CD14-positive monocyte (primary cell): Measurements from ENCODE around the gene SULF2. TPM values are rescaled to one million over a fixed set of nuclear protein-coding genes. Genes with fewer than 3 reads are reported as not detected.

Source experiments
- DNase-seq, 3 donors: peaks; one replicate each; pipeline ENCODE4 v3.0.0-alpha.2; 2011 to 2022
- H2AFZ ChIP-seq: 2 replicates; pipeline ENCODE4 v1.6.0; 2012; ENCODE audit warnings: mild to moderate bottlenecking, low read depth, low read length, inconsistent platforms; ENCODE audit not compliant: insufficient read depth, poor library complexity, severe bottlenecking
- H3K27ac ChIP-seq, 2 donors: 1 replicate in 1 of 2; 2 replicates in 1 of 2; pipeline ENCODE4 v1.5.1; 2012 to 2013; ENCODE audit warnings: low read length in 2 of 2, control low read depth in 1 of 2, inconsistent platforms in 1 of 2, low read depth in 1 of 2, mild to moderate bottlenecking in 1 of 2
- H3K27me3 ChIP-seq, 2 donors: one replicate each; pipeline versions ENCODE4 v1.6.0 to v1.6.1; 2011 to 2013; ENCODE audit warnings: low read length in 2 of 2; ENCODE audit not compliant: control insufficient read depth in 2 of 2, insufficient read depth in 2 of 2
- H3K36me3 ChIP-seq, 2 donors: replicated peaks in 1 of 2; 1 replicate in 1 of 2; 2 replicates in 1 of 2; pipeline versions ENCODE4 v1.5.1 to v1.6.1; 2012 to 2013; ENCODE audit warnings: low read length in 2 of 2, control low read depth in 1 of 2, inconsistent platforms in 1 of 2, mild to moderate bottlenecking in 1 of 2; ENCODE audit not compliant: insufficient read depth in 2 of 2, control insufficient read depth in 1 of 2
- H3K4me1 ChIP-seq, 2 donors: 1 replicate in 1 of 2; 2 replicates in 1 of 2; pipeline versions ENCODE4 v1.5.1 to v1.6.1; 2012 to 2013; ENCODE audit warnings: low read length in 2 of 2, control low read depth in 1 of 2, inconsistent platforms in 1 of 2, mild to moderate bottlenecking in 1 of 2, moderate library complexity in 1 of 2; ENCODE audit not compliant: insufficient read depth in 2 of 2, control insufficient read depth in 1 of 2
- H3K4me2 ChIP-seq: replicated peaks from 2 replicates; pipeline ENCODE3; 2012; ENCODE audit warnings: low read length, moderate library complexity, mild to moderate bottlenecking; ENCODE audit not compliant: poor library complexity, severe bottlenecking; ENCODE audit errors: extremely low read depth
- H3K4me3 ChIP-seq, 3 experiments: fragments of 200-600 bp in 1 of 3; sonication (generic) in 1 of 3; replicated peaks in 1 of 3; 1 replicate in 2 of 3; 2 replicates in 1 of 3; pipeline ENCODE4 v1.5.1; 2011 to 2013; ENCODE audit warnings: low read length in 3 of 3, mild to moderate bottlenecking in 3 of 3, control low read depth in 2 of 3, low read depth in 2 of 3, inconsistent platforms in 1 of 3, moderate library complexity in 1 of 3
- H3K79me2 ChIP-seq: 2 replicates; pipeline ENCODE4 v1.6.0; 2012; ENCODE audit warnings: mild to moderate bottlenecking, control low read depth, inconsistent platforms, low read length, moderate library complexity; ENCODE audit not compliant: insufficient read depth
- H3K9ac ChIP-seq: 2 replicates; pipeline ENCODE4 v1.6.0; 2017; ENCODE audit warnings: low read length, mild to moderate bottlenecking; ENCODE audit not compliant: insufficient read depth, poor library complexity, severe bottlenecking
- H3K9me3 ChIP-seq, 2 donors: replicated peaks in 1 of 2; 1 replicate in 1 of 2; 2 replicates in 1 of 2; pipeline versions ENCODE4 v1.5.1 to v1.6.1; 2012 to 2013; ENCODE audit warnings: low read length in 2 of 2, control low read depth in 1 of 2; ENCODE audit not compliant: control insufficient read depth in 1 of 2, insufficient read depth in 1 of 2
- H4K20me1 ChIP-seq: 2 replicates; pipeline ENCODE4 v1.6.0; 2012; ENCODE audit warnings: mild to moderate bottlenecking, low read length, control low read depth, moderate library complexity; ENCODE audit not compliant: insufficient read depth
- H3K27ac Mint-ChIP-seq, 7 donors: one replicate each; pipeline ENCODE4 v1.8.0; 2020; ENCODE audit warnings: mild to moderate bottlenecking in 7 of 7, mixed read lengths in 7 of 7, moderate library complexity in 6 of 7, inconsistent platforms in 2 of 7
- H3K27me3 Mint-ChIP-seq, 3 donors: one replicate each; pipeline ENCODE4 v1.8.0; 2021 to 2022; ENCODE audit warnings: low read depth in 3 of 3, mild to moderate bottlenecking in 3 of 3, mixed read lengths in 3 of 3, moderate library complexity in 3 of 3, inconsistent platforms in 1 of 3
- H3K36me3 Mint-ChIP-seq, 2 donors: one replicate each; pipeline ENCODE4 v1.8.0; 2020; ENCODE audit warnings: mixed read lengths in 2 of 2, inconsistent platforms in 1 of 2, mild to moderate bottlenecking in 1 of 2
- H3K4me1 Mint-ChIP-seq: one replicate; pipeline ENCODE4 v1.8.0; 2020; ENCODE audit warnings: mild to moderate bottlenecking, mixed read lengths
- H3K4me3 Mint-ChIP-seq, 2 donors: one replicate each; pipeline ENCODE4 v1.8.0; 2020; ENCODE audit warnings: mild to moderate bottlenecking in 2 of 2, mixed read lengths in 2 of 2, moderate library complexity in 1 of 2
- H3K9me3 Mint-ChIP-seq, 7 donors: one replicate each; pipeline ENCODE4 v1.8.0; 2020 to 2022; ENCODE audit warnings: mixed read lengths in 7 of 7, mild to moderate bottlenecking in 6 of 7, moderate library complexity in 6 of 7, inconsistent platforms in 2 of 7
- WGBS: methylation state at CpG from one replicate; pipeline ENCODE4 v1.1.5; 2013; ENCODE audit warnings: missing lambda C conversion rate; ENCODE audit not compliant: insufficient coverage; 5-methylcytosine and 5-hydroxymethylcytosine counted together
- intact Hi-C, 2 donors: fragments of 100-400 bp; cut with micrococcal nuclease; formaldehyde crosslinking; loops; one replicate each; pipeline versions ENCODE4 v1.15.0 to v1.15.1; 2023
- polyA plus RNA-seq, 3 donors: library from polyadenylated mRNA; depleted of rRNA in 1 of 3; unstranded in 2 of 3; stranded (reverse) in 1 of 3; fragments of 300-500 nt in 2 of 3; fragments of >200 nt in 1 of 3; fragmentation: Illumina TruSeq in 2 of 3; gene quantifications; 1 replicate in 2 of 3; 2 replicates in 1 of 3; pipeline ENCODE4 v1.2.3, GENCODE V29; 2012 to 2021
- TF ChIP-seq, protein P1 (sequence below): fragments of 200-600 bp; IDR thresholded peaks from one replicate; pipeline ENCODE4 v1.8.0; 2022; ENCODE audit warnings: antibody characterized with exemption, mild to moderate bottlenecking

The SULF2 gene
- polyA plus RNA-seq, 3 donors, result 60.3 to 156 (median 75.5) TPM

DNA sequence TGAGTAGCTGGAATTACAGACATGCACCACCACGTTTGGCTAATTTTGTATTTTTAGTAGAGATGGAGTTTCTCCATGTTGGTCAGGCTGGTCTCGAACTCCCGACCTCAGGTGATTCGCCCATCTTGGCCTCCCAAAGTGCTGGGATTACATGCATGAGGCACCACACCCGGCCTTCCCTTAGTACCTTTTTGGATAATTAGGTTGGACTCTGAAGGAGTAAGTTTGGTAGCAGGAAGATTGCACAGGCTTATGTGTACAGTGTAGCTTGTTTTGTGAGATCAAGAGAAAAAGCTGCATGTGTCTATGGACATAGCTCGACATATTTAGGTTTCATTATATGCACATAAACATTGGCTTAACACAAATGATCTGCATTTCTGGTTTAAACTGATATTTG is 166.8 kb downstream of the SULF2 start:
- WGBS, result 100% methylated on average over 1 of the region's 6 CpGs
- Histone ChIP-seq H3K36me3 (peaks cover 10 to 19% of the 10 kb centered on the region in 2 donors), H3K4me2 (no peak overlapping the region), H3K9ac (no peak overlapping the region), H3K27me3 (no peaks in the 10 kb centered on the region), H3K27ac (no peak overlapping the region), H4K20me1 (peaks cover 96% of the 10 kb centered on the region), H3K4me3 (no peak overlapping the region), H2AFZ (no peak overlapping the region), H3K79me2 (peaks cover 56% of the 10 kb centered on the region), H3K9me3 (no peaks in the 10 kb centered on the region), H3K4me1 (no peaks in the 10 kb centered on the region)
- peaks cover 21 to 25% of the 10 kb centered on the region in 2 donors for H3K36me3 Mint-ChIP-seq
- H3K27ac Mint-ChIP-seq, result no peak overlapping the region
- H3K4me1 Mint-ChIP-seq, result no peaks in the 10 kb centered on the region
- DNase-seq, result no peak
- no peak overlapping the region for H3K4me3 Mint-ChIP-seq
- TF ChIP-seq, protein P1, sequence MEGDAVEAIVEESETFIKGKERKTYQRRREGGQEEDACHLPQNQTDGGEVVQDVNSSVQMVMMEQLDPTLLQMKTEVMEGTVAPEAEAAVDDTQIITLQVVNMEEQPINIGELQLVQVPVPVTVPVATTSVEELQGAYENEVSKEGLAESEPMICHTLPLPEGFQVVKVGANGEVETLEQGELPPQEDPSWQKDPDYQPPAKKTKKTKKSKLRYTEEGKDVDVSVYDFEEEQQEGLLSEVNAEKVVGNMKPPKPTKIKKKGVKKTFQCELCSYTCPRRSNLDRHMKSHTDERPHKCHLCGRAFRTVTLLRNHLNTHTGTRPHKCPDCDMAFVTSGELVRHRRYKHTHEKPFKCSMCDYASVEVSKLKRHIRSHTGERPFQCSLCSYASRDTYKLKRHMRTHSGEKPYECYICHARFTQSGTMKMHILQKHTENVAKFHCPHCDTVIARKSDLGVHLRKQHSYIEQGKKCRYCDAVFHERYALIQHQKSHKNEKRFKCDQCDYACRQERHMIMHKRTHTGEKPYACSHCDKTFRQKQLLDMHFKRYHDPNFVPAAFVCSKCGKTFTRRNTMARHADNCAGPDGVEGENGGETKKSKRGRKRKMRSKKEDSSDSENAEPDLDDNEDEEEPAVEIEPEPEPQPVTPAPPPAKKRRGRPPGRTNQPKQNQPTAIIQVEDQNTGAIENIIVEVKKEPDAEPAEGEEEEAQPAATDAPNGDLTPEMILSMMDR, result no peak
- no peaks in the 10 kb centered on the region for H3K27me3 Mint-ChIP-seq
- H3K9me3 Mint-ChIP-seq, result no peaks in the 10 kb centered on the region
- intact Hi-C loops, result loop anchor here in 1 of 2 donors (10.0 kb wide), 1 partner anchor 234 kb away; no protein-coding TSS in a partner anchor

DNA sequence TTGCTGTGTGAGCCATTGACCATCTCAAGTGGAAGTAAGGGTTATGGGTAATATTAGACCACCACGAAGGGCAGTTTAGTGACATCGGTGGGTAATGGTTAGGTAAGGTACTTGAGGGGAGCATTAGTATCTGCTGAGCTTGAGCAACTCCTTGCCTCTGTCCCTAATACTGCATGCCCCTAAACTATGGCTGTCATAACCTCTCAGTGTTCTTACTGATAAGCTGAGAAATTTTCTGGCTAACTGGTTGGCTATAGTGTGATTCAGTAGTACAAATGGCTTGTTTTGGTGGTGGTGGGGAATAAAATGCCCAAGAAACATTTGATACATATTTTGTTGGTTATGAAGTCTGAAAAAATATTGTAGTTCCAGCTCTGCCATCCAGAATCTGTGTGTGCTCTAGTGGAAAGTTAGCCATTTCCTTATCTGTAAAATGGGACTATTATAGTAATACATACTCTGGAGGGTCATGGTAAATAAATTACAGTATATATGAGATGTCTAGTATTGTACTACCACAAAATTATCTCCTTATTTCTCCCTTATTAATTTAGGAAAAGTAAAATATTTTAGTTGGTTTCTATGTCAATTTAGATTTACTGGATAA is 170.5 kb downstream of the SULF2 start:
- H3K27me3 ChIP-seq, result no peaks in the 10 kb centered on the region
- peaks cover 72% of the 10 kb centered on the region for H3K79me2 ChIP-seq
- H3K36me3 ChIP-seq, result peaks cover 0 to 2% of the 10 kb centered on the region in 2 donors
- peaks cover 17 to 21% of the 10 kb centered on the region in 2 donors for H3K36me3 Mint-ChIP-seq
- H3K9me3 Mint-ChIP-seq, result no peaks in the 10 kb centered on the region
- WGBS, result no CpG with 5 or more reads among the region's 2 CpGs
- peaks cover 96% of the 10 kb centered on the region for H4K20me1 ChIP-seq
- no peak overlapping the region for H3K4me3 ChIP-seq
- TF ChIP-seq, protein P1, result no peak
- peaks cover 13% of the 10 kb centered on the region for H3K4me1 Mint-ChIP-seq
- no peak overlapping the region for H3K4me3 Mint-ChIP-seq
- no peak overlapping the region for H3K27ac Mint-ChIP-seq
- no peaks in the 10 kb centered on the region for H3K9me3 ChIP-seq
- H3K9ac ChIP-seq, result no peak overlapping the region
- H3K27me3 Mint-ChIP-seq, result peaks cover 0 to 1% (median 0%) of the 10 kb centered on the region in 3 donors
- DNase-seq, result no peak
- no peak overlapping the region for H3K27ac ChIP-seq
- intact Hi-C loops, result loop anchor here (5.0 to 10.0 kb wide), 2 partner anchors 113 to 230 kb away; partner anchors contain the start of gene NCOA3 (in 1 of the 2)
- H2AFZ ChIP-seq, result no peak overlapping the region
- H3K4me2 ChIP-seq, result no peak overlapping the region
- peaks cover 5 to 10% of the 10 kb centered on the region in 2 donors for H3K4me1 ChIP-seq
